AG04450 (cell line): ENCODE measurements around the gene RASAL1. TPM values are rescaled to one million over a fixed set of nuclear protein-coding genes. Genes with fewer than 3 reads are reported as not detected.

Source experiments
- CTCF ChIA-PET: fragments of 300-600, 350-600 bp; formaldehyde crosslinking; extraction: SDS; loops from one replicate; lab custom pipeline; 2022; ENCODE audit warnings: antibody characterized with exemption, inconsistent platforms; lab: Charles Lee
- POLR2A ChIA-PET: fragments of 350-600 bp; formaldehyde crosslinking; extraction: SDS; loops from one replicate; lab custom pipeline; 2021; ENCODE audit warnings: antibody characterized with exemption, inconsistent platforms; lab: Yijun Ruan, JAX
- DNase-seq: peaks from one replicate; pipeline ENCODE4 v3.0.0-alpha.2; 2011; ENCODE audit warnings: low read depth, low spot score
- H3K27ac ChIP-seq: one replicate; pipeline ENCODE4 v1.5.1; 2012; ENCODE audit warnings: low read depth, low read length, control low read depth
- H3K27me3 ChIP-seq: one replicate; pipeline ENCODE4 v1.6.0; 2012; ENCODE audit warnings: low read length; ENCODE audit not compliant: control insufficient read depth, insufficient read depth
- H3K4me3 ChIP-seq: 2 replicates; pipeline ENCODE4 v1.5.1; 2011; ENCODE audit warnings: mild to moderate bottlenecking, low read depth, low read length, control low read depth
- H3K9me3 ChIP-seq: 2 replicates; pipeline ENCODE4 v1.5.1; 2012; ENCODE audit warnings: low read length; ENCODE audit not compliant: control insufficient read depth, insufficient read depth
- CTCF ChIP-seq: IDR thresholded peaks from 2 replicates; pipeline ENCODE4 v1.5.1; 2011; ENCODE audit warnings: low read depth, low read length, control low read depth, inconsistent platforms
- polyA plus RNA-seq: library from polyadenylated mRNA; depleted of rRNA; stranded (reverse); fragments of >200 nt; gene quantifications from 2 replicates; pipeline ENCODE4 v1.2.3, GENCODE V29; 2011

RASAL1 gene
- polyA plus RNA-seq, 1 experiment: not detected

GRCh38 chr12:113103756-113104450, 31.7 kb downstream of the RASAL1 start:
- POLR2A ChIA-PET: no interaction called here
- H3K9me3 ChIP-seq: no peaks in the 10 kb centered on the region; the same call in 1 of the 2 replicates
- no peak for TF ChIP-seq CTCF

GRCh38 chr12:113102811-113103210, 32.8 kb downstream of the RASAL1 start:
- TF ChIP-seq CTCF: no peak
- Histone ChIP-seq H3K27ac (no peak overlapping the region), H3K9me3 (no peaks in the 10 kb centered on the region; the same call in 1 of the 2 replicates), H3K27me3 (peaks cover 8% of the 10 kb centered on the region), H3K4me3 (no peak overlapping the region)
- ChIA-PET CTCF (interaction anchor here (1.4 kb wide), 1 partner anchor 73 kb away, joined by 4 read pairs; no protein-coding TSS in a partner anchor), POLR2A (no interaction called here)
- no peak for DNase-seq

More at GRCh38 chr12:113103756-113104450, 31.7 kb downstream of the RASAL1 start:
- no peak for DNase-seq
- CTCF ChIA-PET: interaction anchor here (0.6 to 1.4 kb wide), 2 partner anchors 74 to 116 kb away, joined by 4 read pairs; no protein-coding TSS in a partner anchor
- Histone ChIP-seq H3K4me3 (no peak overlapping the region), H3K27me3 (peaks cover 10% of the 10 kb centered on the region), H3K27ac (no peak overlapping the region)

GRCh38 chr12:113101751-113102150, 33.8 kb downstream of the RASAL1 start:
- TF ChIP-seq CTCF: no peak
- Histone ChIP-seq H3K4me3 (no peak overlapping the region), H3K9me3 (no peaks in the 10 kb centered on the region; the same call in 1 of the 2 replicates), H3K27me3 (peaks cover 7% of the 10 kb centered on the region), H3K27ac (no peak overlapping the region)
- no peak for DNase-seq
- ChIA-PET POLR2A (no interaction called here), CTCF (interaction anchor here (1.1 kb wide), 1 partner anchor 109 kb away, joined by 4 read pairs; no protein-coding TSS in a partner anchor)

GRCh38 chr12:113099764-113100163, 35.8 kb downstream of the RASAL1 start:
- no peak for DNase-seq
- CTCF ChIA-PET: no interaction called here
- Histone ChIP-seq H3K4me3 (no peak overlapping the region), H3K27ac (no peak overlapping the region), H3K9me3 (no peaks in the 10 kb centered on the region; the same call in 1 of the 2 replicates), H3K27me3 (peaks cover 7% of the 10 kb centered on the region)
- POLR2A ChIA-PET: no interaction called here
- no peak for TF ChIP-seq CTCF

- H3K27me3 ChIP-seq: peaks cover 7% of the 10 kb centered on the region
- ChIA-PET POLR2A (no interaction called here), CTCF (interaction anchor here (2.1 kb wide), 1 partner anchor 50 kb away, joined by 7 read pairs; no protein-coding TSS in a partner anchor)
- no peaks in the 10 kb centered on the region; the same call in 1 of the 2 replicates for H3K9me3 ChIP-seq
- no peak for TF ChIP-seq CTCF
- no peak for DNase-seq
- no peak overlapping the region for H3K27ac ChIP-seq
- H3K4me3 ChIP-seq: no peak overlapping the region
These were observed 36.2 kb downstream of the RASAL1 start for GRCh38 chr12:113099364-113099763.
